HG02588 (cell line): ENCODE results near the gene SLC45A1.

Source experiments
- ATAC-seq: cut with Tn5 transposase; IDR thresholded peaks from one replicate; pipeline ENCODE4 v1.9.1; 2021; ENCODE audit warnings: mild to moderate bottlenecking, moderate library complexity; ENCODE audit not compliant: unreplicated experiment

SLC45A1 gene

GRCh38 chr1:8334106-8334851 is 16.4 kb downstream of the SLC45A1 start:
- no peak for ATAC-seq

- ATAC-seq, result no peak
Observed at GRCh38 chr1:8335246-8335645, 17.3 kb downstream of the SLC45A1 start.

GRCh38 chr1:8337776-8338525 is 20.0 kb downstream of the SLC45A1 start:
- ATAC-seq, result no peak

- no peak for ATAC-seq
Observed at GRCh38 chr1:8338526-8339202, 20.8 kb downstream of the SLC45A1 start.

- ATAC-seq, result no peak
Observed at GRCh38 chr1:8339203-8339600, 21.3 kb downstream of the SLC45A1 start.

- no peak for ATAC-seq
Observed at GRCh38 chr1:8340448-8340847, 22.5 kb downstream of the SLC45A1 start.

- ATAC-seq, result no peak
Observed at GRCh38 chr1:8342325-8342724, 24.4 kb downstream of the SLC45A1 start.

- no peak for ATAC-seq
Observed at GRCh38 chr1:8343044-8343443, 25.1 kb downstream of the SLC45A1 start.

GRCh38 chr1:8343464-8344001 is 25.6 kb downstream of the SLC45A1 start:
- ATAC-seq, result no peak

GRCh38 chr1:8344893-8345507 is 27.1 kb downstream of the SLC45A1 start:
- no peak for ATAC-seq

GRCh38 chr1:8345621-8346415 is 27.9 kb downstream of the SLC45A1 start:
- ATAC-seq, result no peak

- ATAC-seq, result no peak
Observed at GRCh38 chr1:8347635-8348034, 29.7 kb downstream of the SLC45A1 start.

GRCh38 chr1:8348047-8348776 is 30.3 kb downstream of the SLC45A1 start:
- ATAC-seq, result no peak

GRCh38 chr1:8348777-8349472 is 31.0 kb downstream of the SLC45A1 start:
- ATAC-seq, result no peak

GRCh38 chr1:8349473-8349865 is 31.6 kb downstream of the SLC45A1 start:
- ATAC-seq, result no peak

GRCh38 chr1:8349961-8350360 is 32.0 kb downstream of the SLC45A1 start:
- ATAC-seq, result no peak

- ATAC-seq, result no peak
Observed at GRCh38 chr1:8350914-8351684, 33.2 kb downstream of the SLC45A1 start.
